Measurements from ENCODE around the gene PDE2A.

DNA sequence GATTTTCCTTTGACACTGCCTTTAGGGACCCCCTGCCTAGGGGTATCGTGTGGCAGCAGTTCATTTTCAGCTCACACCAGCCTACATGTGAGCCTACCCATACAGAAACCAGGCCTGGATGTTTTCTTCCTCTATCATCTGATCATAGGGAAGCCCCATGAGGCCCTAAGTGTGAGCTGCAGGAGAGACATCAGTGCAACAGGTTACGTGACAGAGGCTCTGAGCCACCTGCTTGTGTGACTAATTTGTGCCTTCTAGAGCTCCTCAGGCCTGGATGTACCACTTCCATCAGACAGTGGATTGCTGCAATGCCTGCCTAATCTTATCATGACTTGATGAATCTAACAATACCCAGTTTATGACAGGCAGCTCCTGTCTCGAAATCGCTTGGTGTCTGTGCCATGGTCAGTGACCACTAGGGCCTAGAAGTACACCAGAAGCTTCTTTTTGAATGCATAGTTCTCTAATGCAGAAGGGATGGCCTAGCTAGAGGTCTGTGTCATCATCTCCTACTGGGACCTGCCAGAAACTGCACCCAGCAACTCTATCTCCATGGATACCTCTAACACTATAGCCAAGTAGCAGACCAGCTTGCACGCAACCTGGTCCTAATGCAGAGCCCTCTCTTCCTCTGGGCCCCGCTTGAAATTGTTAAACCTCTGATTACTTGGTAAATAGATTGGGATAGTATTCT is 130.2 kb downstream of the PDE2A start:
- TF ChIP-seq EZH2 (IDR thresholded peaks at IDR 0.05) (no peak), EZH2phosphoT487 (IDR thresholded peaks at IDR 0.05) (no peak)
- TF ChIP-seq, protein P1, sequence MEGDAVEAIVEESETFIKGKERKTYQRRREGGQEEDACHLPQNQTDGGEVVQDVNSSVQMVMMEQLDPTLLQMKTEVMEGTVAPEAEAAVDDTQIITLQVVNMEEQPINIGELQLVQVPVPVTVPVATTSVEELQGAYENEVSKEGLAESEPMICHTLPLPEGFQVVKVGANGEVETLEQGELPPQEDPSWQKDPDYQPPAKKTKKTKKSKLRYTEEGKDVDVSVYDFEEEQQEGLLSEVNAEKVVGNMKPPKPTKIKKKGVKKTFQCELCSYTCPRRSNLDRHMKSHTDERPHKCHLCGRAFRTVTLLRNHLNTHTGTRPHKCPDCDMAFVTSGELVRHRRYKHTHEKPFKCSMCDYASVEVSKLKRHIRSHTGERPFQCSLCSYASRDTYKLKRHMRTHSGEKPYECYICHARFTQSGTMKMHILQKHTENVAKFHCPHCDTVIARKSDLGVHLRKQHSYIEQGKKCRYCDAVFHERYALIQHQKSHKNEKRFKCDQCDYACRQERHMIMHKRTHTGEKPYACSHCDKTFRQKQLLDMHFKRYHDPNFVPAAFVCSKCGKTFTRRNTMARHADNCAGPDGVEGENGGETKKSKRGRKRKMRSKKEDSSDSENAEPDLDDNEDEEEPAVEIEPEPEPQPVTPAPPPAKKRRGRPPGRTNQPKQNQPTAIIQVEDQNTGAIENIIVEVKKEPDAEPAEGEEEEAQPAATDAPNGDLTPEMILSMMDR (IDR thresholded peaks at IDR 0.05) = no peak

Measured in neural progenitor cell (in vitro differentiated cells).